Panc1 (cell line): ENCODE data around the gene ERCC1.

Source experiments
- CTCF ChIP-seq: fragments of 450-650 bp; IDR thresholded peaks from 2 replicates; pipeline ENCODE4 v1.5.1; 2017; ENCODE audit warnings: mild to moderate bottlenecking
- REST ChIP-seq, 2 experiments: IDR thresholded peaks; 2 replicates each; pipeline ENCODE4 v1.6.1; 2011 to 2012; ENCODE audit warnings: low read depth in 2 of 2, control low read depth in 1 of 2, low read length in 1 of 2, mild to moderate bottlenecking in 1 of 2, moderate library complexity in 1 of 2; ENCODE audit not compliant: insufficient read depth in 1 of 2

- no peak for TF ChIP-seq CTCF
- TF ChIP-seq REST (IDR thresholded peaks at IDR 0.05; ENCODE audit: insufficient read depth in 1 of 2, low read depth in 2 of 2, low read length in 1 of 2): no peak
Measured at GRCh38 chr19:45408830-45409556, 14.7 kb downstream of the ERCC1 start.
